ENCODE measurements around the gene OSBP2. TPM values are rescaled to one million over a fixed set of nuclear protein-coding genes. Genes with fewer than 3 reads are reported as not detected.

OSBP2 gene
- total and polyA plus RNA-seq, 2 of the 13 experiments (the other 11 are each of a cell fraction or from before 2014, with no cell fraction given) = 5.0 to 7.7 TPM

- TF ChIP-seq, protein P1, sequence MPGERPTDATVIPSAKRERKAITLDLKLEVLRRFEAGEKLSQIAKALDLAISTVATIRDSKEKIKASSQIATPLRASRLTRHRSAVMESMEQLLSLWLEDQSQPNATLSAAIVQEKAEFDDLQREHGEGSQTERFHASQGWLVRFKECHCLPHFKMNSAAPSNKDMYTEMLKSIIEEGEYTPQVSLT (CRISPR knock-in tag; IDR thresholded peaks at IDR 0.05; ENCODE audit: borderline replicate concordance, low read depth) = no peak
- TF ChIP-seq, protein P2, sequence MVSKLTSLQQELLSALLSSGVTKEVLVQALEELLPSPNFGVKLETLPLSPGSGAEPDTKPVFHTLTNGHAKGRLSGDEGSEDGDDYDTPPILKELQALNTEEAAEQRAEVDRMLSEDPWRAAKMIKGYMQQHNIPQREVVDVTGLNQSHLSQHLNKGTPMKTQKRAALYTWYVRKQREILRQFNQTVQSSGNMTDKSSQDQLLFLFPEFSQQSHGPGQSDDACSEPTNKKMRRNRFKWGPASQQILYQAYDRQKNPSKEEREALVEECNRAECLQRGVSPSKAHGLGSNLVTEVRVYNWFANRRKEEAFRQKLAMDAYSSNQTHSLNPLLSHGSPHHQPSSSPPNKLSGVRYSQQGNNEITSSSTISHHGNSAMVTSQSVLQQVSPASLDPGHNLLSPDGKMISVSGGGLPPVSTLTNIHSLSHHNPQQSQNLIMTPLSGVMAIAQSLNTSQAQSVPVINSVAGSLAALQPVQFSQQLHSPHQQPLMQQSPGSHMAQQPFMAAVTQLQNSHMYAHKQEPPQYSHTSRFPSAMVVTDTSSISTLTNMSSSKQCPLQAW (CRISPR knock-in tag; IDR thresholded peaks at IDR 0.05) = no peak
- TF ChIP-seq, protein P3, sequence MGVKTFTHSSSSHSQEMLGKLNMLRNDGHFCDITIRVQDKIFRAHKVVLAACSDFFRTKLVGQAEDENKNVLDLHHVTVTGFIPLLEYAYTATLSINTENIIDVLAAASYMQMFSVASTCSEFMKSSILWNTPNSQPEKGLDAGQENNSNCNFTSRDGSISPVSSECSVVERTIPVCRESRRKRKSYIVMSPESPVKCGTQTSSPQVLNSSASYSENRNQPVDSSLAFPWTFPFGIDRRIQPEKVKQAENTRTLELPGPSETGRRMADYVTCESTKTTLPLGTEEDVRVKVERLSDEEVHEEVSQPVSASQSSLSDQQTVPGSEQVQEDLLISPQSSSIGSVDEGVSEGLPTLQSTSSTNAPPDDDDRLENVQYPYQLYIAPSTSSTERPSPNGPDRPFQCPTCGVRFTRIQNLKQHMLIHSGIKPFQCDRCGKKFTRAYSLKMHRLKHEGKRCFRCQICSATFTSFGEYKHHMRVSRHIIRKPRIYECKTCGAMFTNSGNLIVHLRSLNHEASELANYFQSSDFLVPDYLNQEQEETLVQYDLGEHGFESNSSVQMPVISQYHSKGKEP (CRISPR knock-in tag; IDR thresholded peaks at IDR 0.05) = no peak
These were observed 24.3 kb downstream of the OSBP2 start (continued) for GRCh38 chr22:30718938-30719337.

- Histone ChIP-seq H3K4me3 (replicated peaks in 1 of 3; ENCODE audit: insufficient read depth in 1 of 3, low read depth in 2 of 3, low read length in 3 of 3) (no peak overlapping the region), H2AFZ (ENCODE audit: low read length) (no peak overlapping the region), H3K4me2 (ENCODE audit: low read depth, low read length) (no peak overlapping the region), H3K4me1 (ENCODE audit: insufficient read depth, low read length) (0 out of 2 replicates have a peak, but pooled peaks cover 9% of the 10 kb centered on the region), H3K9me3 (ENCODE audit: low read length) (no peaks in the 10 kb centered on the region), H3K27me3 (ENCODE audit: control insufficient read depth in 1 of 2, insufficient read depth in 2 of 2, low read length in 2 of 2) (no peaks in the 10 kb centered on the region; a peak in 1 of 5 replicates), H3K9ac (ENCODE audit: insufficient read depth, low read depth, low read length) (no peak overlapping the region), H4K20me1 (ENCODE audit: insufficient read depth, low read length) (no peaks in the 10 kb centered on the region), H3K36me3 (replicated peaks in 1 of 2; ENCODE audit: control insufficient read depth in 1 of 2, insufficient read depth in 2 of 2, low read length in 2 of 2) (no peaks in the 10 kb centered on the region), H3K27ac (ENCODE audit: extremely low read length, insufficient read depth, low read length) (no peak overlapping the region), H3K79me2 (ENCODE audit: insufficient read depth, low read length) (no peaks in the 10 kb centered on the region)
- no peak for DNase-seq (ENCODE audit: low spot score)
- CTCF ChIA-PET (ENCODE audit: low intra/inter-chr PET ratio, low total read pairs) = no interaction called here
- WGBS (ENCODE audit: low lambda C conversion rate) = 73% methylated on average over 3 of the region's 5 CpGs
- intact Hi-C loops (cut with micrococcal nuclease; ENCODE audit: unreplicated experiment) = no loop called here
- FAIRE-seq = no peak
- in situ Hi-C loops (cut with HindIII; ENCODE audit: extremely low pct_ligation_motif_present, low pct_unique_long_range_greater_than_20kb) = no loop called here
- BruUV-seq (replicated peaks) = no TSS peak
- POLR2A ChIA-PET = no interaction called here
- ATAC-seq = peak; percentile 44; the same call in 1 of the 3 replicates
- TF ChIP-seq ZNF431 (CRISPR knock-in tag; IDR thresholded peaks at IDR 0.05; ENCODE audit: borderline replicate concordance, low read depth) = no peak
- TF ChIP-seq ZNF747 (CRISPR knock-in tag; IDR thresholded peaks at IDR 0.05; ENCODE audit: borderline replicate concordance) = no peak
- TF ChIP-seq, protein P4, sequence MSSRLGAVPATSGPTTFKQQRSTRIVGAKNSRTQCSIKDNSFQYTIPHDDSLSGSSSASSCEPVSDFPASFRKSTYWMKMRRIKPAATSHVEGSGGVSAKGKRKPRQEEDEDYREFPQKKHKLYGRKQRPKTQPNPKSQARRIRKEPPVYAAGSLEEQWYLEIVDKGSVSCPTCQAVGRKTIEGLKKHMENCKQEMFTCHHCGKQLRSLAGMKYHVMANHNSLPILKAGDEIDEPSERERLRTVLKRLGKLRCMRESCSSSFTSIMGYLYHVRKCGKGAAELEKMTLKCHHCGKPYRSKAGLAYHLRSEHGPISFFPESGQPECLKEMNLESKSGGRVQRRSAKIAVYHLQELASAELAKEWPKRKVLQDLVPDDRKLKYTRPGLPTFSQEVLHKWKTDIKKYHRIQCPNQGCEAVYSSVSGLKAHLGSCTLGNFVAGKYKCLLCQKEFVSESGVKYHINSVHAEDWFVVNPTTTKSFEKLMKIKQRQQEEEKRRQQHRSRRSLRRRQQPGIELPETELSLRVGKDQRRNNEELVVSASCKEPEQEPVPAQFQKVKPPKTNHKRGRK (CRISPR knock-in tag; IDR thresholded peaks at IDR 0.05) = no peak
- TF ChIP-seq RXRA (CRISPR knock-in tag; IDR thresholded peaks at IDR 0.05) = no peak
- TF ChIP-seq ZNF83 (CRISPR knock-in tag; IDR thresholded peaks at IDR 0.05; ENCODE audit: borderline replicate concordance) = no peak
- TF ChIP-seq FOXA3 (CRISPR knock-in tag; IDR thresholded peaks at IDR 0.05) = peak; percentile 39; the same call in 1 of the 2 replicates
- TF ChIP-seq ARID5B (CRISPR knock-in tag; IDR thresholded peaks at IDR 0.05) = peak; percentile 12; the same call in 1 of the 2 replicates
- TF ChIP-seq MED8 (CRISPR knock-in tag; IDR thresholded peaks at IDR 0.05; ENCODE audit: insufficient replicate concordance) = no peak
- no peak for TF ChIP-seq SMAD9 (CRISPR knock-in tag; IDR thresholded peaks at IDR 0.05)
These were observed 25.7 kb downstream of the OSBP2 start for GRCh38 chr22:30720263-30720837.
